NAMALWA (cell line): Measurements from ENCODE around the gene FDPS.
"Not testable (repeated sequence)": the region's sequence is repeated elsewhere in the genome, so short reads cannot be mapped to it uniquely, and the experiment has no call there.

Experiments used
- DNase-seq: peaks from one replicate; pipeline ENCODE4 v3.0.0-alpha.2; 2015; ENCODE audit warnings: low spot score

Gene FDPS

GRCh38 chr1:155320252-155320651 lies 11.6 kb downstream of the FDPS start:
- DNase-seq, result no peak

GRCh38 chr1:155320661-155321617 lies 12.3 kb downstream of the FDPS start, which contains the start of gene RUSC1:
Gene RUSC1 (plus strand): TSS chr1:155320894. CDS start chr1:155321774, 880 bp downstream.
- DNase-seq, result peak; percentile 85

GRCh38 chr1:155321639-155322503 lies 13.2 kb downstream of the FDPS start:
- DNase-seq, result no peak

- peak; percentile 46 for DNase-seq
These were observed 13.9 kb downstream of the FDPS start for GRCh38 chr1:155322571-155322952.

GRCh38 chr1:155322953-155323728 lies 14.5 kb downstream of the FDPS start:
- DNase-seq, result peak; percentile 93

- peak; percentile 92 for DNase-seq
These were observed 15.0 kb downstream of the FDPS start for GRCh38 chr1:155323729-155324036.

GRCh38 chr1:155324037-155324716 lies 15.5 kb downstream of the FDPS start:
- peak; percentile 96 for DNase-seq

GRCh38 chr1:155324717-155325602 lies 16.3 kb downstream of the FDPS start:
- no peak for DNase-seq

GRCh38 chr1:155325603-155325893 lies 16.9 kb downstream of the FDPS start:
- no peak for DNase-seq

GRCh38 chr1:155326020-155326526 lies 17.4 kb downstream of the FDPS start:
- peak; percentile 56 for DNase-seq

GRCh38 chr1:155326631-155327037 lies 18.0 kb downstream of the FDPS start:
- no peak for DNase-seq

- no peak for DNase-seq
These were observed 19.3 kb downstream of the FDPS start for GRCh38 chr1:155327981-155328380.

GRCh38 chr1:155328856-155329255 lies 20.2 kb downstream of the FDPS start:
- not testable (repeated sequence) for DNase-seq

- no peak for DNase-seq
These were observed 21.4 kb downstream of the FDPS start for GRCh38 chr1:155329980-155330598.

- DNase-seq, result no peak
These were observed 26.3 kb downstream of the FDPS start for GRCh38 chr1:155334962-155335361.

GRCh38 chr1:155339515-155340097 lies 30.9 kb downstream of the FDPS start:
- no peak for DNase-seq

- no peak for DNase-seq
These were observed 34.2 kb downstream of the FDPS start for GRCh38 chr1:155342842-155343241.

GRCh38 chr1:155352631-155353030 lies 44.0 kb downstream of the FDPS start:
- DNase-seq, result no peak

- DNase-seq, result no peak
These were observed 51.4 kb downstream of the FDPS start for GRCh38 chr1:155360051-155360450.
